Esophagus muscularis mucosa (tissue), 4 donors: ENCODE measurements around the gene PSENEN. TPM values are rescaled to one million over a fixed set of nuclear protein-coding genes. Genes with fewer than 3 reads are reported as not detected.

Source experiments
- DNase-seq: peaks from one replicate; pipeline ENCODE4 v3.0.0-alpha.2; 2017; ENCODE audit errors: extremely low spot score
- H3K27ac ChIP-seq, 4 donors: fragments of 200-600 bp; sonication (generic); replicated peaks in 1 of 4; 1 replicate in 3 of 4; 2 replicates in 1 of 4; pipeline ENCODE4 v1.5.1; 2016 to 2019; ENCODE audit warnings: mild to moderate bottlenecking in 1 of 4
- H3K27me3 ChIP-seq, 4 donors: fragments of 200-600 bp; sonication (generic); one replicate each; pipeline versions ENCODE4 v1.5.1 to v1.6.0; 2016 to 2019
- H3K36me3 ChIP-seq, 4 donors: fragments of 200-600 bp; sonication (generic); one replicate each; pipeline ENCODE4 v1.5.1; 2016 to 2019
- H3K4me1 ChIP-seq, 4 donors: fragments of 200-600 bp; sonication (generic); one replicate each; pipeline ENCODE4 v1.5.1; 2016 to 2019
- H3K4me3 ChIP-seq, 4 donors: fragments of 200-600 bp; sonication (generic); 1 replicate in 2 of 4; 2 replicates in 2 of 4; pipeline ENCODE4 v1.5.1; 2016 to 2019; ENCODE audit warnings: mild to moderate bottlenecking in 4 of 4, moderate library complexity in 1 of 4
- H3K9me3 ChIP-seq, 4 donors: fragments of 200-600 bp; sonication (generic); 1 replicate in 3 of 4; 2 replicates in 1 of 4; pipeline ENCODE4 v1.5.1; 2016 to 2019
- EP300 ChIP-seq: sonication (generic); formaldehyde crosslinking; IDR thresholded peaks from one replicate; pipeline ENCODE4 v1.6.1; 2017; ENCODE audit warnings: antibody characterized with exemption
- POLR2A ChIP-seq: fragments of 450-650 bp; IDR thresholded peaks from one replicate; pipeline ENCODE4 v1.6.1; 2017; ENCODE audit warnings: antibody characterized with exemption, moderate library complexity, mild to moderate bottlenecking, low read depth
- POLR2AphosphoS5 ChIP-seq, 2 donors: sonication (generic); formaldehyde crosslinking; IDR thresholded peaks; one replicate each; pipeline ENCODE4 v1.6.1; 2017; ENCODE audit warnings: antibody characterized with exemption in 2 of 2
- WGBS: methylation state at CpG from one replicate; pipeline ENCODE4 v1.1.5; 2018; 5-methylcytosine and 5-hydroxymethylcytosine counted together
- intact Hi-C: fragments of 100-400 bp; cut with DNase I; formaldehyde crosslinking; loops from one replicate; pipeline ENCODE4 v1.15.1; 2023
- total RNA-seq, 4 donors: library from RNA; depleted of rRNA; stranded (reverse); fragments of >200 nt; gene quantifications; one replicate each; pipeline versions ENCODE4 v1.1.0 to v1.2.1, GENCODE V29; 2016
- TF ChIP-seq, protein P1 (sequence below), 3 experiments: fragments of 200-600 bp in 2 of 3; fragments of 450-650 bp in 1 of 3; sonication (generic) in 2 of 3; IDR thresholded peaks; one replicate each; pipeline ENCODE4 v1.5.1; 2017 to 2019; ENCODE audit warnings: antibody characterized with exemption in 3 of 3, mild to moderate bottlenecking in 2 of 3, moderate library complexity in 1 of 3

Gene PSENEN
- total RNA-seq, 4 donors from 2014 or later, result 27.4 to 48.7 (median 33.8) TPM

DNA sequence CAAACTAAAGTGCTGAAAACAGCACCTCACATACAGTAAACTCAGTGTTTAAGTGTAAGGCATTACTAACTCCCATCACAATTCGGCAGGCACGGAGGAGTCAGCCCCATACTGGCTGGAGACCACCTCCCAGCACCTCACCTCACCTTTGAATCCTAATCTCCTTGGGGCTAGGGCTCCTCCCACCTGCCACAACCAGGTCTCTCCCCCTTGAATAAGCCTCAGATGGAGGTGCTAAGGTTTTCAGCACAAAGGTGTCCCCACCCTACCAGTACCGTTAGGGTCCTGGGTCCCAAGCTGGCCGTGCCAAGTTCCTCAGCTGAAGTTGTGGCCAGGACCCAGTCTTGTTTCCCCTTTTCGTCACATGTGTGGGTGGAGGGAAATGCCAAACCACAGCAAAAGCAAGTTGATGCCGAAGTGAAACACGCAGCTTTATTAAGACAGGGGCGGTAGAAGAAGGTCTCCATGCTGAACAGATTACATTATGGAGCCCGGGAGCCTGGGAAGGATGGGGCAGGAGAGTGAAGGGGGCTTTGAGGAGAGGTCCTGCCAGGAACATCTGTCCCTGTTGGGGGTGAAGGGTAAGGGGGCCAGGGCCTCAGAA lies 3.2 kb upstream of the PSENEN start, which contains the start of gene IGFLR1:
Gene IGFLR1, minus strand, starts transcription at position 332 of the 604 bp plus-strand sequence. CDS start 1,272 bp downstream, outside the sequence.
- TF ChIP-seq, protein P1, sequence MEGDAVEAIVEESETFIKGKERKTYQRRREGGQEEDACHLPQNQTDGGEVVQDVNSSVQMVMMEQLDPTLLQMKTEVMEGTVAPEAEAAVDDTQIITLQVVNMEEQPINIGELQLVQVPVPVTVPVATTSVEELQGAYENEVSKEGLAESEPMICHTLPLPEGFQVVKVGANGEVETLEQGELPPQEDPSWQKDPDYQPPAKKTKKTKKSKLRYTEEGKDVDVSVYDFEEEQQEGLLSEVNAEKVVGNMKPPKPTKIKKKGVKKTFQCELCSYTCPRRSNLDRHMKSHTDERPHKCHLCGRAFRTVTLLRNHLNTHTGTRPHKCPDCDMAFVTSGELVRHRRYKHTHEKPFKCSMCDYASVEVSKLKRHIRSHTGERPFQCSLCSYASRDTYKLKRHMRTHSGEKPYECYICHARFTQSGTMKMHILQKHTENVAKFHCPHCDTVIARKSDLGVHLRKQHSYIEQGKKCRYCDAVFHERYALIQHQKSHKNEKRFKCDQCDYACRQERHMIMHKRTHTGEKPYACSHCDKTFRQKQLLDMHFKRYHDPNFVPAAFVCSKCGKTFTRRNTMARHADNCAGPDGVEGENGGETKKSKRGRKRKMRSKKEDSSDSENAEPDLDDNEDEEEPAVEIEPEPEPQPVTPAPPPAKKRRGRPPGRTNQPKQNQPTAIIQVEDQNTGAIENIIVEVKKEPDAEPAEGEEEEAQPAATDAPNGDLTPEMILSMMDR (IDR thresholded peaks at IDR 0.05), result no peak
- TF ChIP-seq POLR2AphosphoS5 (IDR thresholded peaks at IDR 0.05), result no peak
- intact Hi-C loops, result no loop called here
- Histone ChIP-seq H3K36me3 (peaks cover 16 to 45% (median 34%) of the 10 kb centered on the region in 4 donors), H3K9me3 (no peaks in the 10 kb centered on the region), H3K27me3 (no peaks in the 10 kb centered on the region), H3K4me1 (peaks cover 34 to 77% (median 49%) of the 10 kb centered on the region in 4 donors), H3K27ac (peak within 1 kb of the TSS; percentile 80 to 94 (median 88)), H3K4me3 (peak within 1 kb of the TSS; percentile 58 to 67 (median 66))
- WGBS, result 72% methylated on average over 9 of the region's 9 CpGs
- no peak for DNase-seq

DNA sequence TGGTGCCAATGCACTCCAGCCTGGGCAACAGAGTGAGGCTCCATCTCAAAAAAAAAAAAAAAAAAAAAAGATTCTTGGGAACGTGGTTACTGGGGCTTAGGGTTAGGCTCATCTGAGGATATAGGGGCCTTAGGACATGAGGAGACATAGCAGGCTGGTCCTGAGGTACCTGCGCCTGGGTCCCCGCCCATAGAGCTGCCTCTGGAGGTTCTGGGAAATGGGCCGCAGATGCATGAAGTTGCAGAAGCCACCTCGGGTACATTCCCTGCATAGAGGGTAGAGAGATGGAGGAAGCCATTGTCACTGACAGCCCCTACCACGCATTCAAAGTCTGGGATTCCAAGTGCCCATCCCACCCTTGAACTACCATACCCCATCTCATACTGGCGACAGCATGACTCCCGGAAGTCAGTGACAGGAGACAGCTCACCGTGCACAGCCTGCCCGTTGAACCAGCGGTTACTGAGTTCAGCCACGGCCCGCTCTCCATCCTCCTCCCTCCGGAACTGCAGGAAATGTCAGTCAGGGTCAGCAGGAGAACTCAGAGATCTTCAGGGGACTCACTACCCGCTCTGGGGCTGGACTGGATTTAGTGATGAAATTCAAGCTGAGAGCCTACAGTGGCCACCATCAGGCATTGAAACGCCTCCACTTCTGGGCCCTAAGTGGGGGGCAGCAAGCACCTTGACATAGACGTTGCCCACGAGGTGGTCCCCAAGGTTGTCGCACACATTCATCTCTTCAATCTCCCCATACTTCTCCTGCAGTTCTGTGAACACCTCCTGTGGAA lies 1.6 kb upstream of the PSENEN start:
- Histone ChIP-seq H3K4me1 (peaks cover 39 to 83% (median 57%) of the 10 kb centered on the region in 4 donors), H3K4me3 (peak overlapping the region; percentile 64 to 99 (median 85))

DNA sequence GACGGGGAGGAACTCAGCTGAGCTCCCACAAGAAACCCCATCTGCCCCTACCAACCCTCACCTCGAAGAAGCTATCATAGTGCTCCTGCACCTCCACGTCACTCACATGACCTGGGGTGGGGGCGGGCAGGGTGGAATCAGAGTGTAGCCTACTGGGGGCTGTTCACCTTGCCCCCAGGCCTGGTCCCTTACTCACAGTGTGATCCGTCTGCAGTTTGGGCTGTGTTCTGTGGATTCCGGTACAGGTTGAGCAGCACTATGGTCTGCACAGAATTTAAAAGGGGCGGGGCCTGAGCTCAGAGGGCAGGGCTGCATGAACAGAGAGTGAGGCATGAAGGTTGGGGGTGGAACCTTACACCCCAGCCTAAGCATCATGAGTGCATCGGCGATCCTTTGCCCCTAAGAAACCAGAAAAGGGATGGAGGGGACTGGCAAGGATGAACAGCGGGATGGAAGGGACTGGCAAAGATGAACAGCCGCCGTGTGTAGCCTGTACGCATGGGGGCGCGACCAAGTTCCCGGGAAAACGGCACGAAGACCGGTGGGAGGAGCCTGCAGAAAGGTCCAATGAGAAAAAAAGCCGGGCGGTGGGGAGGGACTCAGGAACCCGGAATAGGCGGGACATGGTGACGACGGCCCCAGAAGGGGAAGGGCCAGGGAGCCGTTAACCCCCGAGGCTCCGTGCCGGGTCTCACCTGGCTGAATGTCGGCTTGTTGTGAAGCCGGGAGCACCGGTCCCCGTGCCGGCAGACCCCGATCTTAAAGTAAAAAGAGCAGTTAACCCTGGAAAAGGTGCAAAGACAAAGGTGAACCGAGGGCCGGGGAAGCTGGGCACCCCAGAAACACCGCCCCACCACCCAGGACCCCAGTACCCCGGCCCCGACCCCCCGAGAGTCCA lies 772 bp upstream of the PSENEN start:
- Histone ChIP-seq H3K4me3 (peak overlapping the region; percentile 64 to 99 (median 85)), H3K36me3 (peaks cover 0 to 24% (median 13%) of the 10 kb centered on the region in 4 donors), H3K9me3 (no peaks in the 10 kb centered on the region), H3K4me1 (peaks cover 45 to 83% (median 59%) of the 10 kb centered on the region in 4 donors), H3K27me3 (no peaks in the 10 kb centered on the region), H3K27ac (peak overlapping the region; percentile 94 to 100 (median 99))
- no peak for TF ChIP-seq EP300
- TF ChIP-seq POLR2A, result no peak
- TF ChIP-seq, protein P1 (IDR thresholded peaks at IDR 0.05), result peak; percentile 50 to 70 (median 51)
- peak in 1 of 2 donors; percentile 28 for TF ChIP-seq POLR2AphosphoS5 (IDR thresholded peaks at IDR 0.05)
- intact Hi-C loops, result no loop called here
- 8% methylated on average over 31 of the region's 41 CpGs for WGBS
- DNase-seq, result peak; percentile 99

More for the DNA sequence above, 1.6 kb upstream of the PSENEN start:
- DNase-seq, result no peak
- H3K27ac ChIP-seq, result peak overlapping the region; percentile 94 to 100 (median 99)
- TF ChIP-seq, protein P1 (IDR thresholded peaks at IDR 0.05), result no peak
- TF ChIP-seq POLR2A (no peak), POLR2AphosphoS5 (IDR thresholded peaks at IDR 0.05) (no peak), EP300 (no peak)
- no peaks in the 10 kb centered on the region for H3K9me3 ChIP-seq
- no peaks in the 10 kb centered on the region for H3K27me3 ChIP-seq
- H3K36me3 ChIP-seq, result peaks cover 0 to 29% (median 18%) of the 10 kb centered on the region in 4 donors
- intact Hi-C loops, result no loop called here
- 83% methylated on average over 19 of the region's 19 CpGs for WGBS

DNA sequence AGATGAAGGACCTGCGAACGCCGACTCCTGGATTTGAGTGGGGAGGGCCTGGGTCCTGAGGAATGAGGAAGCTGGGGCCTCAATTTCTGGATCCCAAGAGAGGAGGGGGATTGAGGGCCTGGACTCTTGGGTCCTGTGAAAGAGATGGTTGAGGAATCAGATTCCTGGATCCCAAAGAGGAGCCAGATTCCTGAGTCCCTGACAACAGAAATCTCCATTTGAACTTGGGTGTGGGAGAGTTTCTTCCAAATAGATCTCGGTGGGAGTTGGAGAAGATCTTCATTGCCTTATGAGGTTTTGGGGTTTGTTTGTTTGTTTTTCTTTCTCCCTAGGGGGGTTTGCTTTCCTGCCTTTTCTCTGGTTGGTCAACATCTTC lies 624 bp downstream of the PSENEN start:
- Histone ChIP-seq H3K4me3 (peak overlapping the region; percentile 64 to 99 (median 85)), H3K9me3 (no peaks in the 10 kb centered on the region), H3K4me1 (peaks cover 39 to 82% (median 57%) of the 10 kb centered on the region in 4 donors), H3K36me3 (peaks cover 0 to 24% (median 13%) of the 10 kb centered on the region in 4 donors), H3K27me3 (no peaks in the 10 kb centered on the region), H3K27ac (peak overlapping the region; percentile 94 to 100 (median 99))
- intact Hi-C loops, result no loop called here
- TF ChIP-seq EP300 (no peak), POLR2AphosphoS5 (IDR thresholded peaks at IDR 0.05) (no peak), POLR2A (no peak)
- TF ChIP-seq, protein P1 (IDR thresholded peaks at IDR 0.05), result no peak
- 17% methylated on average over 4 of the region's 4 CpGs for WGBS
- no peak for DNase-seq
